Measurements from ENCODE around the gene SPRN. TPM values are rescaled to one million over a fixed set of nuclear protein-coding genes. Genes with fewer than 3 reads are reported as not detected.
"Not testable (repeated sequence)": the region's sequence is repeated elsewhere in the genome, so short reads cannot be mapped to it uniquely, and the experiment has no call there.

The SPRN gene
- polyA plus RNA-seq, 4 donors = 3.4 to 7.5 (median 5.3) TPM

DNA sequence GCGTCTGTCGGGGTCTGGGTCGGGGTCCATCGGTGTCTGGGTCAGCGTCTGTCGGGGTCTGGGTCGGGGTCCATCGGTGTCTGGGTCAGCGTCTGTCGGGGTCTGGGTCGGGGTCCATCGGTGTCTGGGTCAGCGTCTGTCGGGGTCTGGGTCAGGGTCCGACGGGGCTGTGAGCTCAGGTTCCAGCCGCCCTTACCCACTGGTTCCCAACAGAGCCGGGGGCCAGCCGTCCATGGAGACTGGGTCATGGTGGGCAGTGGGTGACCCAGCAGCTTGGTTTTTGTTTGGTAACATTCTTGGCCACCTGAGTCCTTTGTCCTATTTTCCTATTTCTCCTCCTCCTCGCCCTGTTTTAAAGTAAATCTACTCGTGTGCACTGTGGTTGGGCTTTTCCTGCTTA, 16.9 kb upstream of the SPRN start:
- not testable (repeated sequence) for DNase-seq (ENCODE audit: low read depth in 4 of 4, low spot score in 2 of 4)

DNA sequence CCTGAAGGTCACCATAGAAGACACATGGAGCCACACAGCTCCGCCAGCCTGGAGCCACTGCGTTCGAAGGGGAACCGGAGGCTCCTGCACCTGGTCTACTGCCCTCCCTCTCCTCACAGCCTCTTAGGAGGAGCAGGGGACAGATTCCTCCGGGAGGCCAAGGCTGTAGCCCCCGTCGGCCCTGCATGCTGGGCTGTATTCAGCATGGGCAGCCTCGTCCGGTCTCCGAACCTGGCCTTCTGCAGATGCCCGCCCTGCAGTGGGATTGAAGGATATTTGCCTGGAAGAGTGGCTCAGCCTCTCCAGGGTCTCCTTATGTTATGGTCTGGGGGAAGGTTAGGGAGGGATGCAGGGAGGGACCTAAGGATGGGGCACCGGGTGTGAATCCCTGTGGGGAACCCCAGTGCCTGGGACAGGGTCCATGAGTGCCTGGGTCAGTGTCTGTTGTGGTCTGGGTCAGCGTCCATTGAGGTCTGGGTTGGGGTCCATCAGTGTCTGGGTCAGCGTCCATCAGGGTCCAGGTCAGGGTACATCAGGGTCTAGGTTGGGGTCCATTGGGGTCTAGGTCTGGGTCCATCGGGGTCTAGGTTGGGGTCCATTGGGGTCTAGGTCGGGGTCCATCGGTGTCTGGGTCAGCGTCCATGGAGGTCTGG, 16.3 kb upstream of the SPRN start:
- no peak for DNase-seq (ENCODE audit: low read depth in 4 of 4, low spot score in 2 of 4)

DNA sequence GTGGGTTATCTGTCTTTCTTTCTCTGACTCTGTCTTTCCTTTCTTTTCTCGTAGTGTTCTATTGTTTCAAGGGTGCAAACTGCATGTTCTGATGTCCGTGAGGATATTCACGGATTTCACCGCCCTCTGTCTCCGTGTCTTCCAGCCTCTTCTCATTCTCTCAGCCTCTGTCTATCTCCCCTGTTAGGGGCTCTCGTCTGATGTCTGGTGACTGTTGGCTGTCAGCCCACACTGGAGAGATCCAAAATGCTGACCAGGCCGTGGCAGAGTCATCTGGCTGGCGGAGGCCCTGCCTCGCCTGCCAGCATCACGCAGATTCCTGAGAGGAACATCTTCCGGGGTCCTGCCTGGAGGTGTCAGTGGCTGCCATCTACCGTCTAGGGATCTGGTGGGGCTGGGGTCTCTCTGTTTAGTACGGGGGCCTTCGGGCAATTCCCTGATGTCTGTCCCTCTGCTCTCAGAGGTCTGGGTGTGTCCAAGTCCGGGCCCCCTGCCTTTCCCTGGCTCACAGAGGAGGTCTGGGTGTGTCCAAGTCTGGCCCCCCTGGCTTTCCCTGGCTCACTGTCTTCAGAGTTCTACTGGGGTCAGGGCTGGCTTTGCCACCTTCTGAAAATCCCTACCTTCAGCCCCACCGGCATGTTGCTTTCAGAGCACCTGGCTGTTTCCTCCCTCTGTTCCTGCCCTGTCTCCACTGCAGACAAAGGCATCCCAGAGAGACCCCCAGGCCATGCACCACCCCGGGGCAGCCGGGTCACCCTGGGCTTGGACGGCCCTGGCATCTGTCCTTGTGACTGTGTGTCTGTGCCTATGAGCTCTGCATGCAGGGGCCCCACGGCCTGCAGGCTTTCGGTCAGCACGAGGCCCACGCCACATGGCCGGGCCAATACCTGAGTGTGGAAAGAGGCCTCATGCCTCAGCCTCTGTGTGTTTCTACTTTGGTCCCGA, 15.4 kb upstream of the SPRN start:
- no peak for DNase-seq (ENCODE audit: low read depth in 4 of 4, low spot score in 2 of 4)

DNA sequence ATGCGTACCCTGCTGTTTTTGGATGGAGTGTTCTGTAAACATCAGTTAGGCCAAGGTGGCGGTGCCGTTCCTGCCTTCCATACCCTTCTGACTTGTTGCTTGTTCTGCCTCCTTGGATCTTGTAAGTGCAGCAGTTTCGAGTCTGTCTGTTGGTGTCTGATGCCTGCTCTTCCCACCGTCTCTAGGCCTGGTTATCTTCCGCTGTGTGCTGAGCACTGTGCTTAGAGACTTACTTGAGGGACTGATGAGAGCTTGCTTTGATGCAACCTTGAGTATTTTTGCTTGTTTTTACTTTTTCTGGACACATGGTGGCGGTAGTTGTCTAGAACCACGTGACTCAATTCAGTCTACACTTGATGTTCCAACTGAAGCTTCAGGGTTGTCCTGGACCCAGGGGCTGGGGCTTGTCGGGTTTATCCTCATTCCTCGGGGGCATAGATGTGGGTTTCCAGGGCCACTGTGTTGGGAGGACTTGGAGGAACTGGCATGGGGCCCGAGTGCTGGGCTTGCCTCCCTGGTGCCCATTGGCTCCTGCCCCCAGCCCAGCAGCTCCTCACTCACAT, 14.4 kb upstream of the SPRN start:
- DNase-seq (ENCODE audit: low read depth in 4 of 4, low spot score in 2 of 4) = no peak

DNA sequence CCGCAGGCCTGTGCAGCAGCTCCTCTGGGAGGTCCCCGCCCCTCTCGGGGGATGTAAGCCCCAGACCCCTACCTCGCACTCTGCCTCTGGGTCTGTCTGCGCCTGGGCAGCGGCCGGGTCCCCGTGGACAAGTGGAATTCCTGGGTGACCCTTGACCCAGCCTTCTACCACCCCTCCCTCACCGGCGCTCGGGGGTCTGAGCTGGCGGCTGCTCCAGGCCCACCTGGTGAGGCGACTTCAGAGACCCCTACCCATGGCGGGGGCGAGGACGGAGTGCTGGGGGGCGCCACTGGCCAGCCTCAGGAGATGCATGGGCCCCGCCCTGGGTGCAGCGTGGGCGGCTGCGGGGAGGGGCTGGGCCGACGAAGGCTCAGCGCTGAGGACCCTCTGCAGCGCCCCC, 8.4 kb upstream of the SPRN start:
- DNase-seq (ENCODE audit: low read depth in 4 of 4, low spot score in 2 of 4) = not testable (repeated sequence)

DNA sequence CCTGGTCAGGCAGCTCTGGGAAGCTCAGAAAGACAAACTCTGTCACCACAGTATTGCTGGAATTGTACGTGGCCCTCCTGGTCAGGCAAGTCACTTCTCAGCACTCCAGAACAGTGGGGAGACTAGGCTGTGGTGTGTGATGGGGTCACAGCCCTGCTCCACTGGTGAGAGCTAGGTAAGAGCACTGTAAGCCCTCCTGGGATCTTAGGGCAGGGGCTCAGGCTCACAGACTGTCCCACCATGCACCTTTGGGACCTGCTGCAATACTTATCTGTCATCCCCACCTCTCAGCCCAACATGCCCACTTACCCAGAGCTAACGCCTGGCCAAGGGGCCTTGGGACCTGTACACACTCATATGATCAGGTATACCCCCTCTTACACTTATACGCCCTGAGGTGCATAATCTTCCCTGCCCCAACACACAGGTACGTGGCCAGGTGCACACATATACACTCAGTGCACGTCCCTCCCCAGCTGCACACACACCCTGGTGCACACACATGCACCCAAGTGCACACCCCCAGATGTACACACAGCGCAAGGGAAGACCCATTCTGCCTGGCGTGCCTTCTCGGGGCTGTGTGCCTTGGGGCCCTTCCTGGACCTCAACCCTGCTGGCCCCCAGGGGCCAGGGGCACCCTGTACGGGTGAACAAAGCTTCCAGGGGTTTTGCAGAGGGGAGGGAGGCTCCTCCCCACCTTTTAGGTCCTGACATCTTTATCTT, 7.6 kb upstream of the SPRN start:
- not testable (repeated sequence) for DNase-seq (ENCODE audit: low read depth in 4 of 4, low spot score in 2 of 4)

DNA sequence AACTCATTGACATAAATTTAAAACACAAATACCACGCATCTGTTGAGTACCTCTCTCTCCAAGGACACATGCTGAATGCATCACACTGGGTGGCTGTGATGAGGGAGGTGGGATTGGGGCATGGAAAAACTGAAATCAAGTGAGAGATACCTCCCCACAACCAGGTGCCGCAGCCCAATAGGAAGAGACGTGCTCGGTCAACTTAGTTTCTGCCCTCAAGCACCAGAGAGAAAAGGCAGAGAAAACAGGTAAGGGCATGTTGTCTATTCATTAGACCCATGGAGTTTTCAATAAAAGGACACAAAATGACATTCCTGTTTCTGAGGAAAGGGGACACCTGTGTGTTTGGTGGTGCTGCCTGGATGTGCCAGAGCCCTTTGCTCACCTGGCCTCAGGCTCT, 5.1 kb upstream of the SPRN start:
- DNase-seq (ENCODE audit: low read depth in 4 of 4, low spot score in 2 of 4) = not testable (repeated sequence)

DNA sequence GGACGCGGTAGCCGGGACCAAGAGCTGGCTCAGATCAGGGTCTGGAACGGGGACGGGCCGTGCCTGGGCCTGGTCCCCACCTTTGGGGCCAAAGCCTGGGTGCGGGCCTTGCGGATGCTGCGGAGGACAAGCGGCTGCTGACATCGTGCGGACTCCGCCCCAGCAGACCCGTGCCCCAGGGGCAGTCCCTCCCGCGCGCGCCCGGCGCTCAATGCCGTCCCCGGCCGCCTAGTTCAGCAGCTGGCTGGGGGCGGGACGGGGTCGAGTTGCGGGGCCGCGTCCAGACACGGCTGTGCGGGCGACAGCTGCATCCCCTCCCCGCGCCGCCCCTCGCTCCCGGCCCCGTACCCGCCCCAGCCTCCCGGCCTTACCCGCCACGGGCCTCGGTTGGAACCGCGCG, 323 bp downstream of the SPRN start:
- not testable (repeated sequence) for DNase-seq (ENCODE audit: low read depth in 4 of 4, low spot score in 2 of 4)

DNA sequence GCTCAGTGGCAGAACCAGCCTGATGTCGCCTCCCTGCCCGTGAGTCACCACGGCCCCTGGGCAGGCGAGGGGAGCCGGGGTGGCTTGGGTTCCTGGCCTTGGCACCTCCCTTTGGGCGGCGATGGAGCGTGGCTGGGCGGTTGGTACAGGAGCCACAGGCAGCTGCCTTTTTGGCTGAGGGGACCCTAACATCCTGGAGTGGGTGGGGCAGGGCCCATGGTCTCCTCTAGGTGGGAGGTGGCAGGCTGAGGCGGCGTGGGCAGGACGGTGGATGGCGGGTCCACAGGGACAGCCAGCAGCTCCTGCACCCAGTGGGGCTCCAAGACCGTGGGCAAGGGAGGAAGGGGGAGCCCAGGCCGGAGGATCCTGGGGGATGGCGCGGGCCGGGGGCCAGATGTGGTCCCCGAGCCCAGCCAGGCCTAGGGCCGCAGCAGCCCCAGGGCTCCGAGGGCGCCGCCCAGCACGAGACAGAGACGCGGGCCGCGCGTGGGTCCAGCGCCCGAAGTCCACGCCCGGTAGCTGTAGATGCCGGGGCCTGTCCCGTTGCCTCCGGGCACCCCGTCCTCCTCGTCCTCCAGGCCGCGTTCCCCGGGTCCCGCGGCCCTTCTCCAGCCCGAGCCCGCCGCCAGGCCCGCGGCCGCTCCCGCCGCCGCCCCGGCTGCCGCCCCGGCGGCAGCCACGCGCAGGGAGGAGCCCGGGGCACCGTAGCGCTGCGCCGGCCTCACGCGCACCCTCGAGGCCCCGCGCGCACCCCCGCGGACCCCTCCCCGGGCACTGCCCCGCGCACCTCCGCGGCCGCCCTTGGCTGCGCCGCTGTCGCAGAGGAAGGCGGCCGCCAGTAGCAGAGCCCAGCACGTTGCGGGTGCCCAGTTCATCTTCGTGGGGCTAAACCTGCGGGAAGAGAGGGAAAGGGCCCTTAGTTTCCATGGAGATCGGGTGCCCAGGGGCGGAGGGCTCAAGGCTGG, 1.3 kb downstream of the SPRN start:
- DNase-seq (ENCODE audit: low read depth in 4 of 4, low spot score in 2 of 4) = no peak

DNA sequence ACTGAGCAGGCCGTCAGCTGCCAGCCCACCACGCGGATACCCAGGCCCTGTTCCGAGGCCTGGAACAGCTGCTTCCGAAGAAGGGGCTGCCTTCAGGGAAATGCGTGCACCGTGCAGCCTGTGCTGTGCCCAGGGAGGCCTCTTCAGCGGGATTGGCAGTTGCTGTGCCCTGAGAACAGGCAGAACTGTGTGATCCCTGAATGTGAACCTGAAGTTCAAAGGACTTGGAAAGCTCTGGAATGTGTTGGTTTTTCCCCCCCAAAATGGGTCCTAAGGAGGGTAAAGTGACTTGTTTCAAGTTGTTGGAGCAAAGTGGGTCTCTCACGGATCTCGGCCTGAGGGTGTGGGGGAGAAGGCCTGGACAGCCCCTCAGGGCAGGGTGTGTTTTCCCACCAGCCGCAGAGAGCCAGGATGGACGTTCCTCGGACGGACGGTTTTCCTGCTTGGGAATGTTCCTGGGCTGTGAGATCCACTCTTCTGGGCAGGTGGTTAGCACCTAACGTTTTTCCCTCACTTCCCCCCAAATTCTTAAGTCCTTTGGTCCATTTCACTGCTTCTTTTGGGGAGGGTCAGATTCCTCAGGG, 2.1 kb downstream of the SPRN start:
- no peak for DNase-seq (ENCODE audit: low read depth in 4 of 4, low spot score in 2 of 4)

DNA sequence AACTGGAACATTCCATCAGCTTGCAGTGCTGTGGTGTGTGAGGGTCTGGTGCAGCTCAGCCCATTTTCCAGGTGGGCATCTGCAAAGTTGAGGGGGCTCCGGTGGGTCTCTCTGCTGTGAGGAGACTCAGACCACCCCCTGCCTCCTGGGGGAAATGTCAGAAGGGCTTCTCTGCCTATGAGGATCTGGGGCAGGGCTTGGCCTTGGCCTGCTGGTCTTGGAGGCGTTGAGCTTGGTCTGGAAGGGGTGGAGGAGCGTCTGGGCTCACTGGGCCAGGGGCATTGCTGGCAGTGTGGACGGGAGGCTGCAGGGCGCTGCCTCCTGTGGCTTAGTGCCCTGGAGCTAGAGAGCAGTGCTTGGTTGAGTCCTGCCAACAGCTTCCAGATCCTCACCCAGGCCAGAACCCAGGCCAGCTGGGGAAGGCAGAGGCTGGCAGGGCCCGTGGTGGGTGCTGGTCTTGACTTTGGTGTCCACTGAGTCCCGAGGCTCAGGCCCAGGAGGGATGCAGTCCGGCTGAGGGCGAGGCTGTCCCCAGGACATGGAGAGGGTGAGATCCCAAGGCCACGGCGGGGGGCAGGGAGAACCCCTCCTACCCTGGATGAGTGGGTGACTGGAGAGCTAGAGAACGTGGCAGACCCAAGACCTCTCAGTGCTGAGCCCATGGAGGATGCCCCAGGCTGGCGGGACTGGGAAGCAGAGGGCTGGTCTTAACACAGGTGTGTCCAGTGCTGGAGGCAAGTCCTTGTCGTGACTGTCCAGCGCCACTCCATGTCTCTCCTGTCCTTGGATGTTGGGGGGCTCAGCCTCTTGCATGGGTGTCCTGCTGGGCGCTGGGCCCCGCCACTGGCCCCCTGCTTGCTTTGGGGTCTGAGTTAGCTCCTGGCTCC, 2.8 kb downstream of the SPRN start:
- DNase-seq (ENCODE audit: low read depth in 4 of 4, low spot score in 2 of 4) = no peak

DNA sequence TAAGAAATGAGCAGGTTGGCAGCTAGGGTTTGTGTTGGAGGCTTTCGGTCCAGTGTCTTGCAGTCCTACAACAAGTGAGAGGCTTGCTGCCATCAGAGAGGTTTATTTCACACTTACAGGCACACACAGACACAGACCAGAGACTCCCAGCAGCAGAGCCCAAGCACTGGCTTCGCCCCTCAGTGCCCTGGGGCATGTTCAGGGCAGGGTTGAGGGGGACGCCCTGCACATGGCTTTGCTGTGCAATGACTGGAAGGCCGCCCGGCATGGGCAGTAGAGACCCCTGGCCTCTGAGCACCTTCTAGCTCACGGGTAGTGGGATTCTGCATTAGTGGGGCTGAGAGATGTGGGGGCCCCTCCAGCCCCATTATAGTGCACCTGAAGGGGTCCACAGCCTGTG, 3.8 kb downstream of the SPRN start:
- DNase-seq (ENCODE audit: low read depth in 4 of 4, low spot score in 2 of 4) = no peak

DNA sequence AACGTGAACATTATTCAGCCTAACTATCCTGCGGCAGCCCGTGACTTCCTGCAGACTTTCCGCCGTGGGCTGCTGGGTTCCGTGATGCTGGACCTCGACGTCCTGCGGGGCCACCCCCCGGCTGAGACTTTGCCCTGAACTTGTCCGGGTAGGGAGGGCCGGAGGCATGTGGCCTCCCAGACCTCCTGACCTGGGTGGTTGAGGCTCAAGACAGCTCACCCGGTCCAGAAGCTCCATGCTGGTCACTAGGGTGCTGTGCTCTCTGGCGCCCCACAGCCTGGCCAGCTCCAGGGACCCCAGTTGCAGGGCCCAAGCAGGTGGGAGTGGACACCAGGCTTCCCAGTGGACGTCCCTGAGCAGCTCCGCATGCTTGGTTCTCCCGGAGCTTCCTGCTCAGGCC, 4.4 kb downstream of the SPRN start:
- DNase-seq (ENCODE audit: low read depth in 4 of 4, low spot score in 2 of 4) = no peak

DNA sequence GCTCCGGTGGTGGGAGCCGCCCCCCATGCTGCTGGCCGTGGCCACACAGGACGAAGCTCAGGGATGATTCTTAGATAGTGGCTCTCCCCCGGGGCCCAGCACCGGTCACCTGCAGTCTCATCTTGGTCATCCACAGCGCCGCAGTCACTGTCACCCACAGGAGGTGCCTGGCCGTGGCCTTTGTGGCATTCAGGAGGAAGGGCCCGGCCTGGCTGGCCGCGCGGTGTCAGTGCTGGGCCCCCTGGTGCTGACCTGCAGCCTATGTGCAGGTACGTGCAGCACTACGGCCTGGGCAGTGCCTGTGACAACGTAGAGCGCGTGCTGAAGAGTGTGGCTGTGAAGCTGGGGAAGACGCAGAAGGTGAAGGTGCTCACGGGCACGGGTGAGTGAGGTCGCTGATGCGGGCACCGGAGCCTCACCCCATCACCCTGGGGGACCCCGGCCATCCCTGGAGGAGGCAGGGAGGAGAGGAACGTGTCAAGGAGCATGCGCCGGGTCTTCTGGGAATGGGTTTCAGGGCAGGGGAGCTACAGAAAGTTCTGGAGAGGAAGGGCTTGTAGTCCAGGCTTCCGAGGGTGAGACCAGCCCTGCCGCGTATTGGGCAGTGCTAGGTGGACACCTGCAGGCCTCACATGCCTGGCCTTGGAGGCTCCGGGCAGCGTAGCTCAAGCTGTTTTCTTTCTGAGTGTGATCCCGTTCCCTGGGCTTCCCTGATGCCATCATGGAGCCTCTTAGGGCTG, 5.0 kb downstream of the SPRN start:
- DNase-seq (ENCODE audit: low read depth in 4 of 4, low spot score in 2 of 4) = no peak

DNA sequence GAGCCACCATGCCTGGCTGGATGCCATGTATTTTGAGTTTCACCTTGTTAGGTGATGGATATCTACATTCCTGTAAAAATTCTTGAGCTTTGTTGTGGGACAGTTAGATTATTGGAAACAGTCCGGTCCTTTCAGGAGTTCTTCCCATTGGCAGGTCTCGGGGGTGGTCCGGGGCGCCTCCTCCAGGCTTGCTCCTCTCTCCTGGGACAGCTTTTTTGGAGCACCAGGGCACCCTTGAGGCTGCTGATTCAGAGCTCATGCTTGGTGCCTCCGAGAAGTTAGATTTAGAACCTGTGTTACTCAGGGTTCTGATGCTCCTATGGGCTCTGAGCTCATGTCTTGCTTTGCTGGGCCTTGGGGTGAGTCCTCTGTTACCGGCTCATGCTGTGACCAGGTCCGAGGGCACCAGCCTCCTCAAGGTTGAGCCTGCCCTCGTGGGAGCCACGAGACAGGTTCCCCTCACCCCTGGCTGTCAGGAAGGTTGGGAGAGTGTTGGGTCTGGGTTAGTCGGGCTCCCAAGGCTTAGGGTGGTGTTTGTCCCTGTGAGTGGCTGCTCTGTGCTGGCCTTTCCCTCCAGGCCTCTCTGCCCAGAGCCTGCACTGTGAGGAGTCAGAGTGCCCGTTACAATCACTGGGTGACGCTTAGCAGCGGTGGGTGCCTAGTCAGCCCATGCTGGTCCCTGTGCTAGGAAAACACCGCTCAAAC, 6.0 kb downstream of the SPRN start:
- no peak for DNase-seq (ENCODE audit: low read depth in 4 of 4, low spot score in 2 of 4)

DNA sequence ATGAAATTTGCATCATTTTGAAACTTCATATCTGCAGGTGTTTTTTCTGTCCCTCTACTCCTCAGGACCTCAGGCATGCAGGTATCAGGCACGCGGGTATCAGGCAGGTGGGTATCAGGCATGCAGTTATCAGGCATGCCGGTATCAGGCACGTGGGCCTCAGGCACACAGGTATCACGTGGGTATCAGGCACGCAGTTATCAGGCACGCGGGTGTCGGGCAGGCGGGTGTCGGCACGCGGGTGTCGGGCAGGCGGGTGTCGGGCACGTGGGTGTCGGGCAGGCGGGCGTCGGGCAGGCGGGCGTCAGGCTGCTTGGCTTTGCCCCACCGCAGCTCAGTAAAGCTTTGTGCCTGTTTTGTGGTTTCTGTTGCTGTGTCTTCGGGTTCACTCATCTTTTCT, 8.7 kb downstream of the SPRN start:
- no peak for DNase-seq (ENCODE audit: low read depth in 4 of 4, low spot score in 2 of 4)

DNA sequence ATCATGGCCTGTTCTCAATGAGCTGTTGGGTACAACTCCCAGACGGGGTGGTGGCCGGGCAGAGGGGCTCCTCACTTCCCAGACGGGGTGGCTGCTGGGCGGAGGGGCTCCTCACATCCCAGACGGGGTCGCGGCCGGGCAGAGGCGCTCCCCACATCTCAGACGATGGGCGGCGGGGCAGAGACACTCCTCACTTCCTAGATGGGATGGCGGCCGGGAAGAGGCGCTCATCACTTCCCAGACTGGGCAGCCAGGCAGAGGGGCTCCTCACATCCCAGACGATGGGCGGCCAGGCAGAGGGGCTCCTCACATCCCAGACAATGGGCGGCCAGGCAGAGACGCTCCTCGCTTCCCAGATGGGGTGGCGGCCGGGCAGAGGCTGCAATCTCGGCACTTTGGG, 10.0 kb downstream of the SPRN start:
- not testable (repeated sequence) for DNase-seq (ENCODE audit: low read depth in 4 of 4, low spot score in 2 of 4)
